Measurements from ENCODE around the gene JAKMIP1.
A peak's percentile ranks its signal among the peaks of the same experiment; 100 is the strongest.
"Not testable (repeated sequence)": the region's sequence is repeated elsewhere in the genome, so short reads cannot be mapped to it uniquely, and the experiment has no call there.

Gene JAKMIP1

GRCh38 chr4:6012200-6012599 lies 188.1 kb downstream of the JAKMIP1 start:
- Mint-ChIP-seq H3K4me3 (no peak overlapping the region), H3K36me3 (ENCODE audit: low read depth) (no peaks in the 10 kb centered on the region), H3K27ac (no peak overlapping the region), H3K27me3 (peaks cover 31% of the 10 kb centered on the region), H3K4me1 (ENCODE audit: low read depth) (no peaks in the 10 kb centered on the region), H3K9me3 (no peaks in the 10 kb centered on the region)
- DNase-seq = no peak

- H3K4me3 Mint-ChIP-seq = no peak overlapping the region
- no peak overlapping the region for H3K27ac Mint-ChIP-seq
- no peaks in the 10 kb centered on the region for H3K36me3 Mint-ChIP-seq (ENCODE audit: low read depth)
- no peak for DNase-seq
- peaks cover 33% of the 10 kb centered on the region for H3K27me3 Mint-ChIP-seq
- no peaks in the 10 kb centered on the region for H3K4me1 Mint-ChIP-seq (ENCODE audit: low read depth)
- H3K9me3 Mint-ChIP-seq = no peaks in the 10 kb centered on the region
Observed at GRCh38 chr4:6011686-6012085, 188.7 kb downstream of the JAKMIP1 start.

- Mint-ChIP-seq H3K4me3 (no peak overlapping the region), H3K4me1 (ENCODE audit: low read depth) (no peaks in the 10 kb centered on the region), H3K27me3 (peaks cover 37% of the 10 kb centered on the region), H3K36me3 (ENCODE audit: low read depth) (no peaks in the 10 kb centered on the region), H3K9me3 (no peaks in the 10 kb centered on the region), H3K27ac (no peak overlapping the region)
- DNase-seq = no peak
Observed at GRCh38 chr4:6011271-6011671, 189.1 kb downstream of the JAKMIP1 start.

DNA sequence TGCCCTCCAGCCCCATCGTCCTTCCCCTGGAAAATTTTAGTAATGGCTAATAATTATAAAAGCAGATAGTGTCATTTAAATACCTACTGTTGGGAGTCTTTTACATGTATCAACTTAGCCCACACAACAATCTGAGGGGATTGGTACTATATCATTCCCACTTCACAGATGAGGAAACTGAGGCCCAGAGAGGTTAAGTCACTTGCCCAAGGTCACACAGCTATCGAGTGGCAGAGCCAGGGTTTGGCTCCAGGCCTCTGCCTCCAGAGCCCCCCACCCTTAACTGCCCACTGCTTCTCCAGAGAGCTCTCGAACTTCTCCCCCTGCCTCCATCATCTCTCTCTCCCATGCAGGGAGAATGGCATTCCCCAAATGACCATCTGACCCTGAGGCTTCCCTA lies 189.6 kb downstream of the JAKMIP1 start:
- Mint-ChIP-seq H3K4me3 (no peak overlapping the region), H3K9me3 (no peaks in the 10 kb centered on the region), H3K27me3 (peaks cover 37% of the 10 kb centered on the region), H3K4me1 (ENCODE audit: low read depth) (no peaks in the 10 kb centered on the region), H3K27ac (no peak overlapping the region), H3K36me3 (ENCODE audit: low read depth) (no peaks in the 10 kb centered on the region)
- no peak for DNase-seq

DNA sequence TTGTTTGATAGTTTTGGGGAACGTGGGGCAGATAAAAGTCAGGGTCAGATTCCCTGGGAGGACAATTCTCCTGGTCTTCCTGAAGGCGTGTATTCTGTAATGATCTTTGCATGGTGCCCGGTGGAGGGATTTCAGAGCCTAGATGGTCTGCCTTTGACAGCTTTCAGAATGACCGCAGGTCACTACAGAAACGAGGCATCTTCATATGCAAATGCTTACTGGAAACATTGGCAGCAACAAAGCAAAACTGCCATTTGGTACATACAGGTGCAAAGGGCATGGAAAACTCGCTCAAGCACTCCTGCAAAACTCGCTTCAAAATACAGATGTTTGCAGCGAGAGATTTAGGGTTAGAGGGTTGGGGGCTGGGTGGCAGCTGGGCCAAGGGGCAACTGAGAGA lies 190.9 kb downstream of the JAKMIP1 start:
- H3K27ac Mint-ChIP-seq = no peak overlapping the region
- H3K27me3 Mint-ChIP-seq = peaks cover 37% of the 10 kb centered on the region
- no peaks in the 10 kb centered on the region for H3K9me3 Mint-ChIP-seq
- H3K4me1 Mint-ChIP-seq (ENCODE audit: low read depth) = no peaks in the 10 kb centered on the region
- no peak for DNase-seq
- no peak overlapping the region for H3K4me3 Mint-ChIP-seq
- H3K36me3 Mint-ChIP-seq (ENCODE audit: low read depth) = no peaks in the 10 kb centered on the region

- DNase-seq = no peak
- H3K9me3 Mint-ChIP-seq = no peaks in the 10 kb centered on the region
- H3K4me3 Mint-ChIP-seq = no peak overlapping the region
- no peaks in the 10 kb centered on the region for H3K36me3 Mint-ChIP-seq (ENCODE audit: low read depth)
- H3K27ac Mint-ChIP-seq = no peak overlapping the region
- peaks cover 37% of the 10 kb centered on the region for H3K27me3 Mint-ChIP-seq
- H3K4me1 Mint-ChIP-seq (ENCODE audit: low read depth) = no peaks in the 10 kb centered on the region
Observed at GRCh38 chr4:6008766-6009385, 191.5 kb downstream of the JAKMIP1 start.

DNA sequence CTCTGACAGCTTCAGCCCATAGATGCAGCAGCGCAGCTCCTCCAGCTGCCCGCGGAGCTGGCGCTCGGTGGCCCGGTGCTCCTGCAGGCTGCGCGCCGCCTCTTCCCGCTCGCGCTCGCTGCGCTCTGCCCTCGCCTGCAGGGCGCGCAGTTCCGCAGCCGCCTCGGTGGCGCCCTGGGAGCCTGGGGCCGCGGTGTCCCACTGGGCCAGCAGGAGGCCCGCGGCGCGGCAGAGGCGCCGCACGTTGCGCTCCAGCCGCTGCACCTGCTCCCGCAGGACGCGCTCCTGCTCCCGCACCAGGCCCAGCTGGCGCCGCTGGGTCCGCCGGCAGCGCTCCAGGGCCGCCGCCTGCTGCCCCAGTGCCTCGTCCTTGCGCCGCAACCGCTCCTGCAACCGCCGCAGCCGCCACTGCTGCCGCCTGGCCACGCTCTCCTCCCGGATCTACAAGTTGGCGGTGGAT lies 192.2 kb downstream of the JAKMIP1 start:
- H3K36me3 Mint-ChIP-seq (ENCODE audit: low read depth) = no peaks in the 10 kb centered on the region
- H3K27ac Mint-ChIP-seq = no peak overlapping the region

DNA sequence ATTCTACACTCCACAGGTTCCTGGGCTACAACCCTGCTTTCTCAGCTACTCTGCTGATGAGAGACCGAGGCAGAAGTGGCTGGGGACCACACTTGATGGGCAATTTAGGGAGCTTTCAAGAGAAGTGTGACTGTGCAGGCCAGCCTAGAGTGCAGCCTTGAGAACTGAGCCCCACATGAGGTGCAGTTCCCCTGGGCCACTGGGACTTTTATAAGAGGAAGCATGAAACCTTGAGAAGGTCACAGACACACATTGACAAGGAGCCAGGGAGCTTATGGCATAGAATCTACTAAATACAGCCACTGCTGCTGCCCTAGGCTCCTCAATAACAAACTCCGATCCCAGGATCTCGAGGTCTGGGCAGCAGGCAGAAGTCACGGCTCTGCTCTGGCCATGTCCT lies 195.2 kb downstream of the JAKMIP1 start:
- no peaks in the 10 kb centered on the region for H3K9me3 Mint-ChIP-seq
- H3K27me3 Mint-ChIP-seq = peaks cover 28% of the 10 kb centered on the region
- H3K27ac Mint-ChIP-seq = no peak overlapping the region

More for the DNA sequence above, 192.2 kb downstream of the JAKMIP1 start:
- DNase-seq = no peak
- Mint-ChIP-seq H3K9me3 (no peaks in the 10 kb centered on the region), H3K27me3 (peaks cover 37% of the 10 kb centered on the region), H3K4me1 (ENCODE audit: low read depth) (no peaks in the 10 kb centered on the region), H3K4me3 (no peak overlapping the region)

DNA sequence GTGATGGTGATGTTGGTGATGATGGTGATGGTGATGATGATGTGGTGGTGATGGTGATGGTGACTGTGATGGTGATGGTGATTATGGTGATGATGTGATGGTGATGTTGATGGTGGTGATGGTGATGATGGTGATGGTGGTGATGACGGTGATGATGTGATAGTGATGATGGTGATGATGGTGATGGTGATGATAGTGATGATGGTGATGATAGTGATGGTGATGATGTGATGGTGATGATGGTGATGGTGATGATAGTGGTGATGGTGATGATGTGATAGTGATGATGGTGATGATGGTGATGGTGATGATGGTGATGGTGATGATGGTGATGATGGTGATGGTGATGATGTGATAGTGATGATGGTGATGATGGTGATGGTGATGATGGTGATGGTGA lies 196.9 kb downstream of the JAKMIP1 start:
- not testable (repeated sequence) for DNase-seq; H3K4me3 Mint-ChIP-seq; H3K4me1 Mint-ChIP-seq (ENCODE audit: low read depth); H3K9me3 Mint-ChIP-seq; H3K36me3 Mint-ChIP-seq (ENCODE audit: low read depth); H3K27ac Mint-ChIP-seq
- peaks cover 19% of the 10 kb centered on the region for H3K27me3 Mint-ChIP-seq

More for the DNA sequence above, 195.2 kb downstream of the JAKMIP1 start:
- Mint-ChIP-seq H3K4me1 (ENCODE audit: low read depth) (no peaks in the 10 kb centered on the region), H3K4me3 (no peak overlapping the region), H3K36me3 (ENCODE audit: low read depth) (no peaks in the 10 kb centered on the region)
- DNase-seq = no peak

DNA sequence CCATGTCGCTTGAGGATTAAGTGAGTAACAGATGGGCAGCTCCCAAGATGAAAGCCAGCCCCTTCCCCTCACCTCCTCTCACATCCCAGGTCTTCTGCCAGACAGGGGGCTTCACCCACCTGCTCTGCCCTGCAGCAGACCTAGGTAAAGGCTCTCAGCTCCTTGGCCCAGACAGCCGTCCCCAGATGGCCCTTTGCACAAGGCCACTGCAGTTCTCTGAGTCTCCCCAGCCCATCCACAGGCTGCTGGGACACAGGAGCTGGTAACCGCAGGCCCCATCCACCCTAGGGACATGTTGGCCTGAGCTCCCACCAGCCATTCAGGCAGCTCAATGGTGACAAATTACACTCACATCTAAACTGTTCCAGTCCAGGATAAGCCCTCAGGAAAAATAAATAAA lies 197.4 kb downstream of the JAKMIP1 start:
- H3K36me3 Mint-ChIP-seq (ENCODE audit: low read depth) = no peaks in the 10 kb centered on the region
- DNase-seq = no peak
- H3K27me3 Mint-ChIP-seq = peaks cover 19% of the 10 kb centered on the region
- H3K4me1 Mint-ChIP-seq (ENCODE audit: low read depth) = no peaks in the 10 kb centered on the region
- H3K27ac Mint-ChIP-seq = no peak overlapping the region
- no peaks in the 10 kb centered on the region for H3K9me3 Mint-ChIP-seq
- H3K4me3 Mint-ChIP-seq = no peak overlapping the region

DNA sequence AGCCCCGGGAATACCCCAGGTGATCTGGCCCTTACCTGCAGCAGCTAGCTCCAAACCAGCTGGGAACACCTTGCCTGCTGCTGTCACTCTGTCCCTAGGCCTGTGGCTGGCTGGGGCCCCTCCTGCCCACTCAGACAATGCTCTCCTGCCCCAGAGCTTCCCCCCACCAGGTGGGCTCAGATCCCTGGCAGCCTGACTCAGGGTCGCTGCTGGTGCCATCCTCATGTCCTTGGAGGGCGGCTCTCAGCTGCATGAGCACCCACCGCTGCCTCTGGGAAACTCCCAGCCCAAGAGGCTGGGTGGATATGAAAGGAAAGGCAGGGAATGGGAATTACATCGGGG lies 197.9 kb downstream of the JAKMIP1 start:
- Mint-ChIP-seq H3K9me3 (no peaks in the 10 kb centered on the region), H3K4me3 (no peak overlapping the region), H3K27me3 (peaks cover 18% of the 10 kb centered on the region), H3K27ac (no peak overlapping the region), H3K4me1 (ENCODE audit: low read depth) (no peaks in the 10 kb centered on the region), H3K36me3 (ENCODE audit: low read depth) (no peaks in the 10 kb centered on the region)
- DNase-seq = no peak

DNA sequence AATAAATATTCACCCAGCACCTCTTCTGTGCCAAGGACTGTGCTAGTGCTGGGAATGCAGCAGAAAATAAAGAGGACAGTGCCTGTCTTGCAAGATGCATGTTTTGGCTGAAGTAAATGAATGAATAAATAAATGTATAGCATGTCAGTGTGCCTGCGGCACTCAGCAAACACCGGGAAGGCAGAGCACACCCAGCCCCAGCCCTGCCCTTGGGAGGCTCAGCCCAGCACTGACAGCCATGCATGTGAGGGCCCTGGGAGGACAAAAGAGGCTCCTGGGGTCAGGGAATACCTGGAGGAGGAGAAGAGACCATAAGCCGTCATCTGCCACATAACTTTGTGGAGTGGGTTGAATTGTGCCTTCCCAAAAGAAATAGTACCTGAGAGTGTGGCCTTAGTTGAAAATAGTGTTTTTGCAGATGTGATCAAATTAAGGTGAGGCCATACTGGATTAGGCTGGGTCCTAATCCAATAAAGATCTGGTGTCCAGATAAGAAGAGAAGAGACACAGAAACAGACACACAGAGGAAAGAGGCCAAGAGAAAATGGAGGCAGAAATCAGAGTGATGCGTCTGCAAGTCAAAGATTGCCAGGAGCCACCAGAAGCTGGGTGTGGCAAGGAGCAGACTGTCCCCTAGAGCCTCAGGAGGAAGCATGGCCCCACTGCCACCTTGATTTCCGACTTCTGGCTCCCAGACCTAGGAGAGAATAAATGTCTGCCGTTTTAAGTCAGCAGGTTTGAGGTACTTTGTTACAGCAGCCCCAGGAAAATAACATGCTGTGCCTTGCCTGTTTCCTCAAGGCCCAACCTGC lies 198.5 kb downstream of the JAKMIP1 start:
- no peaks in the 10 kb centered on the region for H3K4me1 Mint-ChIP-seq (ENCODE audit: low read depth)
- H3K4me3 Mint-ChIP-seq = no peak overlapping the region
- no peak overlapping the region for H3K27ac Mint-ChIP-seq
- H3K36me3 Mint-ChIP-seq (ENCODE audit: low read depth) = no peaks in the 10 kb centered on the region
- no peaks in the 10 kb centered on the region for H3K9me3 Mint-ChIP-seq
- peaks cover 18% of the 10 kb centered on the region for H3K27me3 Mint-ChIP-seq
- DNase-seq = no peak

- DNase-seq = no peak
- no peaks in the 10 kb centered on the region for H3K9me3 Mint-ChIP-seq
- H3K27ac Mint-ChIP-seq = no peak overlapping the region
- peaks cover 2% of the 10 kb centered on the region for H3K4me1 Mint-ChIP-seq (ENCODE audit: low read depth)
- H3K4me3 Mint-ChIP-seq = no peak overlapping the region
- no peaks in the 10 kb centered on the region for H3K36me3 Mint-ChIP-seq (ENCODE audit: low read depth)
- H3K27me3 Mint-ChIP-seq = peaks cover 23% of the 10 kb centered on the region
Observed at GRCh38 chr4:5999830-6000365, 200.5 kb downstream of the JAKMIP1 start.

- no peak overlapping the region for H3K27ac Mint-ChIP-seq
- no peaks in the 10 kb centered on the region for H3K36me3 Mint-ChIP-seq (ENCODE audit: low read depth)
- peaks cover 2% of the 10 kb centered on the region for H3K4me1 Mint-ChIP-seq (ENCODE audit: low read depth)
- peaks cover 26% of the 10 kb centered on the region for H3K27me3 Mint-ChIP-seq
- H3K9me3 Mint-ChIP-seq = no peaks in the 10 kb centered on the region
- H3K4me3 Mint-ChIP-seq = no peak overlapping the region
- DNase-seq = no peak
Observed at GRCh38 chr4:5999356-5999755, 201.0 kb downstream of the JAKMIP1 start.

DNA sequence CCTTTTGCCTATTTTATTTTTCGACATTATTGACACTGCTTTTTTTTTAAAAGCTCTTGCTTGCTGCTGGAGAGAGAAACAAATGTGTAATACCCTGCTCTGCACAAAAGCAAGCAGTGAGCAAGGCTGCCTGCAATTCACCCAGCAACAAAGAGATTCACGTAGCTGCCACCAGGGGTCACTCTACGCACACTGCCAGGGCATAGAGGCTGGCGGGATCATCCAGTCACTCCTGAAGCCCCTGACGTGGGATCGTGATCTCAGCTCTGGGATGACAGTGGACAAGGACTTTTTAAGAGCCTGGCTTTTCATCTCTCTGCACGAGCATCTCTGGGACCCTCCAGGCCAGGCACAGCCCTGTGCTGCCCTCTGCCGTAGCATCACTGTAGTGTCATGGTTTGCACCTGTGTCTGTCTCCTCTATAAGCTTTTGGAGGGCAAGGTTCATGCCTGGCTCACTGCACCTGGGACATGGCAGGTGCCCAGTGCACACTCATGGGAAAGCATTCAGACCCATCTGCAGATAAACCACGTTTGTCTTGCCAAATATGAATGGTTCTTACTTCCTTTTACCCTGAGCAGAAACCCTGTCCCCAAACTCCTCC lies 201.9 kb downstream of the JAKMIP1 start:
- H3K4me1 Mint-ChIP-seq (ENCODE audit: low read depth) = peaks cover 2% of the 10 kb centered on the region
- peak; percentile 50 for DNase-seq

More for the DNA sequence above, 201.9 kb downstream of the JAKMIP1 start:
- H3K9me3 Mint-ChIP-seq = no peaks in the 10 kb centered on the region
- no peaks in the 10 kb centered on the region for H3K36me3 Mint-ChIP-seq (ENCODE audit: low read depth)
- H3K4me3 Mint-ChIP-seq = no peak overlapping the region
- peaks cover 26% of the 10 kb centered on the region for H3K27me3 Mint-ChIP-seq
- H3K27ac Mint-ChIP-seq = no peak overlapping the region
